ENCODE measurements around the gene RET.

The RET gene

DNA sequence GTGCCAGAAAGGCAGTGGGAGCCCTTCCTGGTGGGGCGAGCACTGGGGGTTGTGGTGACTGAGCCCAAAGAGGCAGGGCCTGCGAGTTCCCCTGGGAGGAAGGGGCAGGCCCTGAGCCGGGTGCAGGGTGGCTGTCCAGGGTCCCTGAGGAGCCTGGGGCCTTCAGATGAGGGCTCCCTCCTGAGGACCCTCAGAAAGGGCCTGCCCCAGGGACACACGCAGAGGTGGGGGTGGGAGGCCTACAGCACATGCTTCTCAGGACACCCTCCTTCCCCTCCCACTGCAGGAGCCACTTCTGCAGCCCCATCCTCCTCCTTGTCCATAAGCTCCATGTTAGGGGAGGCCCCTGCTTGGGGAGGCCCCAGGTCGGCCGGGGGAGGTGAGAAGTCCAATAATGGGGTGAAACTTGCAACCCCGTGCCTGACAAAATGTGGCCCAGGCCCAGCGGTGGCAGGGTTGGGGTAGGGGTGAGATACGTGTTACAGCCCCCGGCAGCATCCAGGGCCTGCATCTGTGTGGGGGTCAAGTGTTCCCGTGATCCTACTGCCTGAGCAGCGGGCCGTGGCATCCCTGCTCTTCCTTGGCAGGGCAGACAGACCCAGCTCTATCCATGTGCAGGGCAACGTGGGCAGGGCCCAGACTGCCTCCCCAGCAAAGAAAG is 31.8 kb upstream of the RET start:
- no peak for DNase-seq

DNA sequence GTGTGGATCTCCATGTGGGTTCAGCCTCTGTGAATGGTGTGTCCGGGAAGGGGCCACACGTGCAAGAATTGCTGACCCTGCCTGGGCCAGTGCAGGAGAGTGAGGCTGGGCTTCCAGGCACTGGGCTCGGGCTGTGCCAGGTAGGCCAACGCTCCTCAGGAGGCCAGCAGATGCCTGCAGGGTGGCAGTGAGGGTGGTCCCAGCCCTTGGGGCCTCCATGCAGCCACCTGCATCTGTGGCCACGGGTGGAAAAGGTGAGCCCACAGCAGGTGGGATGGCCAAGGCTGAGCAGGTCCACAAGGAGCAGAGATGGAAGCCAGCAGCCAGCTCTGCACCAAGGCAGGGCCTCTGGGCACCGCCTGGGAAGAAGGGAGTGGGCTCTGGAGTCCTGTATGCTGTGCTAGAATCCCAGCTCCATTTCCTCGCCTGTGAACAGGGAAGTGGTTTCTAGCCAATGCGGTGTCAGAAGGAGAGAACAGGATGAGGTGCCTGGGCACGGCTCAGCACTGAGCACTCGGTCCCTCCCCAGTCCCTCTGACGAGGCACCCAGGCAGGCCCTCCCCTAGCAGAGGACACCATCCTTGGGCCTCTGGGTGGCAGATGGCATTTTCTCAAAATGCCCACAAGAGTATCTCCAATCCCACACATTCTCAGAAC is 31.1 kb upstream of the RET start:
- no peak for DNase-seq

- DNase-seq = no peak
Observed at GRCh38 chr10:43046288-43046991, 30.4 kb upstream of the RET start.

- no peak for DNase-seq
Observed at GRCh38 chr10:43047288-43047970, 29.4 kb upstream of the RET start.

- no peak for DNase-seq
Observed at GRCh38 chr10:43048301-43049051, 28.4 kb upstream of the RET start.

- DNase-seq = no peak
Observed at GRCh38 chr10:43049081-43049551, 27.8 kb upstream of the RET start.

DNA sequence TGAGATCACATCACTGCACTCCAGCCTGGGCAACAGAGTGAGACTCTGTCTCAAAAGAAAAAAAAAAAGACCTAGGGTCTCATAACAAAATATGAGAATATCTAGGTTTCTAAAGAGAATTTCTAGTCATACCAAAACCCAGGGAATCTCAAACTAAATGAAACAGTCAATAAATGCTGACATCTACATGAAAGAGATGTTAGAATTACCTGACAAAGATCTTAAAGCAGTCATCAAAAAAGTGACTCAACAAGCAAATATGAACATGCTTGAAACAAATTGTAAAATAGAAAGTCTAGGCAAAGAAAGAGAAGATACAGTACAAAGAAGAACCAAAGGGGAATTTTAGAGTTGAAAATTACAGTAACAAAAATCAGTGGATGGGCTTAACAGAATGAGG is 26.9 kb upstream of the RET start:
- DNase-seq = no peak

- DNase-seq = no peak
Observed at GRCh38 chr10:43053825-43054224, 23.0 kb upstream of the RET start.

DNA sequence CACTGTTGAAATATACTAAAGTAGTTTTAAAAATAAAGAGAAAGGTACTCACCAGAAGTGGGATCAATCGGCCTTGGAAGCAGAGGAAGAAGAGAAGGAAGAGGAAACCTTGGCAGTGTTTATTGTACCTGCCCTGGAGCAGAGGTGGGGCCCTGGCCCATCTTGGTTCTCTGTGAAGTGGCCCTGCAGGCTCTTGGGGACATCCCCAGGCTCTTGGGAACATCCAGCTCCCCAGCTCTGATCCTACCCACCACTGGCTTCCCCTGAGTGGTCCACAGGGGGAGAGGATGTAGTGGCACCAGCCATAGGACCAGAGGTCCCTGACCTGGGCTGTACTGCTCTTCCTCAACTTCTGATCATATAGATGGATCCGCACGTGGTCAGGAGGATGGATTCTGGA is 22.3 kb upstream of the RET start:
- no peak for DNase-seq

DNA sequence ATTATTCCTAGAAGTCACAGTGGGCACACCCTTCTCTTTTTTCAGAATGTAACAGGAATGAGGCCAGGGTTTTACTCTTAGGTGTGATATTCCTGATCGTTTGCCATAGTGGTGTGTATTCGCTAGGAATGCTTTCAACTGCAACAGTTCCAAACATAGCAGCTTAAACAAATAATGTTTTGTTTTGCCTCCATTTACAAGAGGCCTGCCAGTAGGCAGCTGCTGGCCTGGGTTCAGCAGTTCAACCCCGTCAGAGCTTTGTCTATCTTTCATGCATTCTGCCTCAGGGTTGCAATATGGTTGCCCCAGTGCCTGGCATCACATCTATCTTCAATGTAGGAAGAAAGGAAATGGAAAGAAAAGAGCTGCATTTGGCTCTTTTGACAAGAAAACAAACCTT is 21.7 kb upstream of the RET start:
- DNase-seq = no peak

DNA sequence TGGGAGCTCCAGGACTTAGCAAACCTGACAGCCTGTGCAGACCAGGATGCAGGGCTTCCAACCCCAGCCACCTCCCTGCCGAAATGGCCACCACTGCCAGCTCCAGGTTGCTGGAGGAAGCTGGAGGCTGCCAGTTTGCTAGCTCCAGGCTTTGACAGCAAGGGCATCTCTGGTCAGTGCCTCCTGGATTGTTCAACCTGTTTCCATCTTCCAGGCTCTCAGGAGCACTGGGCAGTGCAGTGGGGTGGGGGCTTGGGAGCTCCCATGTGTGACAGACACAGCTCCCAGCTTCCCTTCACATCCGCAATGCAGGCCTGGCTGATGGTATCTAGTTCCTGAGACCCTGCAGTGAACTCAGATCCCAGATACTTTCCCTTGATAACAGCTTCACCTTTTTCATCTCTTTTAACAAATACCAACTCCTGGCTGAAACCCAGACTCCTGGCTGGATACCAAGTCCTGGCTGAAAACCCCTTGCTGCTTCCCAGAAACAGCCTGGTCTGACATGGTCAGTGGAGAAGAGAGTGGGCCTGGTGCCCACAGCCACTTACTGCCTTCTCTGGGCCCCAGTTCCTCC is 20.8 kb upstream of the RET start:
- peak; percentile 34 for DNase-seq

DNA sequence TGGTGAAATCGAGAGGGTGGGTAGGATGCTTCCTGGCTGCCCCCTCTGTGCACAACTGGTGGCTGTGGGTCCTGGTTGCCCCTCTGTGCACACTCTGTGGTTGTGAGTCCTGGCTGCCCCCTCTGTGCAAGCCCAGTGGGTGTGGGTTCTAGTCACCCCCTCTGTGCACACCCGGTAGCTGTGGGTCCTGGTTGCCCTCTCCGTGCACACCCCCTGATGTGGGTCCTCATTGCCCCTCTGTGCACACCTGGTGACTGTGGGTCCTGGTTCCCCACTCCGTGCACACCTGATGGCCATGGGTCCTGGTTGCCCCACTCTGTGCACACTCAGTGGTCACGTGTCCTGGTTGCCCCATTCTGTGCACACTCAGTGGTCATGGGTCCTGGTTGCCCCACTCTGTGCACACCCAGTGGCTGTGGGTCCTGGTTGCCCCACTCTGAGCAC is 20.3 kb upstream of the RET start:
- DNase-seq = no peak

DNA sequence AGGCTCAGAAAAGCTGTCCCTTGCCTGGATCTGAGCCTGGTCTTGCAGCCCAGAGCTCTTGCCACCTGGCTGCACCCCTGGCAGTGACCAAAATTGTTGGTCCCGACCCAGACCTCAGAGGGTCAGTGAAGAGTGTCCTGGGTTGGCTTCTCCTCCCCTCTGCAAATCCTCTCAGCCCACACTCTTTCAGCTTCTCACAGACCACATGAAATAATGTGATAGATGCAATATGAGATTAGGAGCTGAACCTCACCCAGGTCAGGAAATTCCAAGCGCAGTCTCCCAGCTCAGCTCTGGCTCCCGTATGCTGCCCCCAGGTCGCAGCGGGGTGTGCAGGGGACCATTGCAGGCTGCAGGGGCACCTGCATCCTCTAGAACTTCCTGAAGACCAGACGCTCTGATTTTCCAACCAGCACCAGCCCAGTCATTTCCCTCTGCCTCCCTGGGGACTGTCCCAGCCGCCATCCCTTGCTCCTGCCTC is 19.6 kb upstream of the RET start:
- no peak for DNase-seq

DNA sequence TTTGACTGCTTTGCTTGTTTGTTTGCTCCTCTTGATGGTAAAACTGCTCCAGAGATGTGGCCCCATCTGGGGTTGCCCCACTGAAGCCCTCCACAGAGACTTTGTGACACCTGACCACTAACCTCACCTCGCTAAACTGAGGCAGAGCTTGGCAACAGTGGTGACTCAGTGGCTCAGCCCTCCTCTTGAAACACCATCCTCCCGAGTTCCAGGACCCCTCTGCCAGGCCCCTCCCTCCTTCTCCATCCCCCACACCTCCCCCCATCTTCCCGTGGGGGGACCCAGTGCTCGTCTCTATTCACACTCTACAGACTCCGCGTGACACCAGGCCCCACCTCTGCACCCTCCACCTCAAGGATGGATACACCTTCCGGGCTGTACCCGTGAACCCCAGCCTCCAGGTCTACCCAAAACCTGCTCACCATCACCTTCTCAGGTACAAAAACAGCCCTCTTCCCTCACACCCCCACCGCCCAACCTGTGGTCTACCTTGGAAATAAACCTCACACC is 19.0 kb upstream of the RET start:
- DNase-seq = no peak

DNA sequence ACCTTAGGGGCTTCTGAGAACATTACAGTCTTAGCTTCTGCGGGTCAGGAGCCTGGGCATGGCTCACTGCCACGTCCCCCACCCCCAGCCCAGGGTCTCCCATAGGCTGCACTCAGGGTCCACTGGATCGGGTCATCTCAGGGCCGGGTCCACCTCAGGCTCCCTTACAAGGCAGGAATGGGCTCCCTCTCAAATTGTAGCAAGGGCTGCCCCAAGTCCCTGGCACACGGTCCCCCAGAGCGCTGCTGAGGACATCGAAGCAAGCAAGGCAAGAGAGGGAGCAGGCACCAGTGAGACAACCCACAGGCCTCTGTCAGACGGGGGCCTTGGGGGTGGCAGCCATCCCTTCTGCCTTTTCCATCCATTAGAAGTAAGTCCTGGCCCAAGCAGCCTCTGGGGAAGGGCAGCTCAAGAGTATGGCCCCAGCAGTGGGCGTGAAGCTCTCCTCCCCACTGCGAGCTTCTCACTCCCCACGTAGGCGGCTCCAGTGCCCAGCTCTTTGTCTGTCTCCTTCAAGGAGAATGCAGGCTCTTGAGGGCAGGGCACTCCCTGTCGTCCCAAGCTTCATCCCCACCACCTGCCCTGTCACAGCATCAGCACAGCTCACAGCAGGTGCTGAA is 18.0 kb upstream of the RET start:
- DNase-seq = no peak

DNA sequence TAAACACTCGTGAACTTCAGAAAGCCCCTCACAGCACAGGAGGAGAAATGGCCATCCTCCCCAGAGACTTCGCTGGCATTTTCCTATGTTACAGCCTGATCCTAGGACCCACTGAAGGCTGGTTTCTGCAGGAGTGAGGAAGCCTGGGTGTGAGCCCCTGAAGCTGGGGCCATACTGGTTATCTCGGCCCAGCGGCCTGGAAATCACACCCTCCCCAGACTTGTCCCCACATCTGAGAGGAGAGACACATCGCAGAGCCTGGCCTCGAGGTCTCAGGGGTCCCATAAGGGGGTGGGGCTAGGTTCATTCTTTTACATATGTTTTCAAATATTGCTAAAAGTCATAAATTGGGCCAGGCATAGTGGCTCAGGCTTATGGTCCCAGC is 17.5 kb upstream of the RET start:
- no peak for DNase-seq

DNA sequence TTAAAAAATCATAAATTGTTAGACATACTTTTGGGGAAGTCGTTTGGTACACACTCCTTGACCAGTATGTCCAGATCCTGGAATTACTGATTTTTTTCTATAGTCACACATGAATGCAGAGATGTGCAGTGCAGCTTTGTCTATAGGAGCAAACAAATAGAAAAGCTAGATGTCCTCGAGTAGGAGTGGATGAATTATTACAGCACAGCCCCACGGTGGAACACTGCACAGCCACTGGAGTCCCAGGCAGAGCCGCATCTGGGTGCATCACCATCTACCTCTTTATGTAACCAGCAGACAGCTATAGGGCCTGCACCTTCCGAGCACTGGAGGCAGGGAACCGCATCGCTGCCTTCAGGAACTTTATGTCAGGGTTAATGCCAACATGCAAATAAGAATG is 17.0 kb upstream of the RET start:
- no peak for DNase-seq

- DNase-seq = no peak
Observed at GRCh38 chr10:43060291-43060690, 16.6 kb upstream of the RET start.

DNA sequence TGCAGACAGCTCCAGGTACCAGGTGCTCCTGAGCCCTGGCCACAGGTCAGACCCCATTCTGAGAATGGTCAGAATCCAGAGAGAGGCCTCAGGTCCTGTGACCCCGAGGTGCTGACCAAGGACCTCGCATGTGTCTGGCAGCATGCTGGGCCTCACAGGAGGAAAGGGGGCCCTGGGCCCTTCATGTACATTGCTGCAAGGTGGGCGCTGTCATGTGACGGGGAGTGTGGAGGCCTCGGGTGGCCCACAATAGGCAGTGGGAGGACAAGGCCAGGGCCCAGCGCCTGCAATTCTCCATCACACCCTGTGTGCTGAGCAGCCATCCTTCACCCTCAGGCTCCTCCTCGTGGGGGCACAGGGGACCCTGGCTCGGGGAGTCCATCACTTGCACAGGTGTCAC is 15.5 kb upstream of the RET start:
- no peak for DNase-seq

DNA sequence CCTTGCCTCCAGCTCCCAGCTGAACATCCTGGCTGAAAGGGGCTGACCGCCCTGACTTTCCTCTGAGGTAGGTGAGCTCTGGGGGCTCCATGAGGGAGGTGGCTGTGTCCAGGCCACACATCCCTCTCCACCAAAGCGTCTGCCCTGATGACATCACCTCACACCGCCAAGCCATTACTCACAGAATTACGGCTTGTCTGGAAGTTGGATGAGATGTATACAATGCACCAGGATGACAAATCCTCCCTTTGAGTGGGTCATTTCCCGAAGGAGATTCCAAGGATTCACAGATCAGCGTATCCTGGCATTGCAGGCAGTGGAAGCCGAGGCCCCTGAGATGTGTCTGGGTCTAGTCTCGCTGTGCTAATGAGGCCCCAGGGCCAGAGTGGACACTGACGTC is 15.1 kb upstream of the RET start:
- DNase-seq = no peak

DNA sequence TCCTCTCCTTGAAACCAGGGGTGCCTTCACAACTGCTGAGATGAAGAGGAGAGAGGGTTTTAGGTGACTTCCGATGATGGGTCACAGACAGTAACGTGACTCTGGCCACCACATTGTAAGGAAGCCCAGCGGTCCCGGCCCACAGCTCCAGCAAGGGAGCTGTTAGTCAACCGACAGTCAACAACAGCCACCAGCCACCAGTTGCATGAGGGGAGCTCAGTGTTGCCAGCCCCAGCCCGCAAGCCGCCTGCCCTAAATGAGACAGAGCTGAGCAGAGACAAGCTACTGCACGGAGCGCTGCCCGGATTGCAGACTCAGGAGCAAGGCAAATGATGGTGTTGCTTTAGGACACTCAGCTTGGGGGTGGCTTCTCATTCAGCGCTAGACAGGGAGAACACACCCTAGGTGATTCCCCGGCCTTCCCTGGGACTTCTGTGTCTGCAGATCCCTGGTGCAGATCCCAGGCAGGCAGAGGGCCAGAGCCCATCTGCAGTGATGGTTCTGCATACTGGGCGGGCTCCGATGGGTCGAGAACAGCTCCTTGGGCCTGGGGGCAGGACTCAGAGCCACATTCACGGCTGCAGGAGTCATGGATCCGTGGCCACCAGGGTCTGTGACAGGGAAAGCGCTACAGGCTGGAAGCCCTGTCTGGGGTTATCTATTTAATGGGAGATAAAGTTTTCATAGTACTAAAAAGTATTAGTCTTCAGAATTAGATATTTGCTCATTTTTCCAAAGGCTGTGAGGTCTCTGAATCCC is 14.3 kb upstream of the RET start:
- DNase-seq = no peak

Data from NCI-H1092 treated with DMSO at 0.1 percent for 48 hours (cell line).